ENCODE measurements around the gene KLLN. TPM values are rescaled to one million over a fixed set of nuclear protein-coding genes. Genes with fewer than 3 reads are reported as not detected.
"Not testable (repeated sequence)": the region's sequence is repeated elsewhere in the genome, so short reads cannot be mapped to it uniquely, and the experiment has no call there.

The KLLN gene
- total RNA-seq, 1 donor from 2014 or later, result 0.17 TPM

- DNase-seq, result no peak
These were observed 22.1 kb downstream of the KLLN start for GRCh38 chr10:87841186-87841585.

GRCh38 chr10:87838650-87839049, 24.7 kb downstream of the KLLN start:
- no peak for DNase-seq

- no peak for DNase-seq
These were observed 25.9 kb downstream of the KLLN start for GRCh38 chr10:87837445-87837844.

- no peak for DNase-seq
These were observed 27.2 kb downstream of the KLLN start for GRCh38 chr10:87836098-87836497.

GRCh38 chr10:87829986-87830729, 33.2 kb downstream of the KLLN start:
- no peak for DNase-seq

GRCh38 chr10:87829051-87829450, 34.3 kb downstream of the KLLN start:
- DNase-seq, result not testable (repeated sequence)

GRCh38 chr10:87827681-87828080, 35.7 kb downstream of the KLLN start:
- DNase-seq, result no peak

GRCh38 chr10:87826653-87827052, 36.7 kb downstream of the KLLN start:
- no peak for DNase-seq

- DNase-seq, result no peak
These were observed 44.1 kb downstream of the KLLN start for GRCh38 chr10:87819289-87819585.

GRCh38 chr10:87818505-87819288, 44.6 kb downstream of the KLLN start:
- DNase-seq, result peak; percentile 40

- DNase-seq, result peak; percentile 80
These were observed 45.5 kb downstream of the KLLN start, which contains the start of gene ATAD1 for GRCh38 chr10:87817609-87818504. Gene ATAD1 (minus strand): TSS chr10:87818226. CDS start chr10:87814599, 3,627 bp downstream.

GRCh38 chr10:87816898-87817608, 46.3 kb downstream of the KLLN start:
- DNase-seq, result no peak

- DNase-seq, result no peak
These were observed 47.0 kb downstream of the KLLN start for GRCh38 chr10:87816163-87816897.

Other genes starting within 250 kb of the KLLN start
- gene PAPSS2, start 203.7 kb downstream of the KLLN start, total RNA-seq, result 98.9 and 138 TPM in 2 replicates
- 34.9 and 38.3 TPM in 2 replicates for gene ATAD1, start 45.3 kb downstream of the KLLN start, total RNA-seq
- 121 and 122 TPM in 2 replicates for gene PTEN, start 92 bp upstream of the KLLN start, total RNA-seq